Chondrocyte (in vitro differentiated cells): ENCODE data around the gene GRB10. TPM values are rescaled to one million over a fixed set of nuclear protein-coding genes. Genes with fewer than 3 reads are reported as not detected.

ENCODE experiments used
- DNase-seq: peaks from one replicate; pipeline ENCODE4 v3.0.0; 2021; ENCODE audit warnings: mixed read lengths, low spot score
- H3K27ac Mint-ChIP-seq: one replicate; pipeline ENCODE4 v1.8.0; 2021; ENCODE audit warnings: mild to moderate bottlenecking, moderate library complexity, mixed read lengths; ENCODE audit not compliant: unreplicated experiment
- H3K27me3 Mint-ChIP-seq: 2 replicates; pipeline ENCODE4 v1.8.0; 2021; ENCODE audit warnings: low read depth, mixed read lengths
- H3K36me3 Mint-ChIP-seq: 2 replicates; pipeline ENCODE4 v1.8.0; 2021; ENCODE audit warnings: low read depth, mixed read lengths
- H3K4me1 Mint-ChIP-seq: 2 replicates; pipeline ENCODE4 v1.8.0; 2021; ENCODE audit warnings: low read depth, mild to moderate bottlenecking, mixed read lengths
- H3K4me3 Mint-ChIP-seq: one replicate; pipeline ENCODE4 v1.8.0; 2021; ENCODE audit warnings: mild to moderate bottlenecking, moderate library complexity, mixed read lengths; ENCODE audit not compliant: unreplicated experiment
- H3K9me3 Mint-ChIP-seq: 2 replicates; pipeline ENCODE4 v1.8.0; 2021; ENCODE audit warnings: low read depth, mixed read lengths
- total RNA-seq: library from RNA; stranded (reverse); gene quantifications from 3 replicates; pipeline ENCODE4 v1.2.1, GENCODE V29; 2021
- TF ChIP-seq, protein P1 (sequence below): fragments of 200-600 bp; sonication (generic); IDR thresholded peaks from 2 replicates; pipeline ENCODE4 v1.5.0; 2021; ENCODE audit warnings: antibody characterized with exemption, mild to moderate bottlenecking, moderate library complexity

Gene GRB10
- total RNA-seq, 1 donor from 2014 or later = 73.7 TPM

DNA sequence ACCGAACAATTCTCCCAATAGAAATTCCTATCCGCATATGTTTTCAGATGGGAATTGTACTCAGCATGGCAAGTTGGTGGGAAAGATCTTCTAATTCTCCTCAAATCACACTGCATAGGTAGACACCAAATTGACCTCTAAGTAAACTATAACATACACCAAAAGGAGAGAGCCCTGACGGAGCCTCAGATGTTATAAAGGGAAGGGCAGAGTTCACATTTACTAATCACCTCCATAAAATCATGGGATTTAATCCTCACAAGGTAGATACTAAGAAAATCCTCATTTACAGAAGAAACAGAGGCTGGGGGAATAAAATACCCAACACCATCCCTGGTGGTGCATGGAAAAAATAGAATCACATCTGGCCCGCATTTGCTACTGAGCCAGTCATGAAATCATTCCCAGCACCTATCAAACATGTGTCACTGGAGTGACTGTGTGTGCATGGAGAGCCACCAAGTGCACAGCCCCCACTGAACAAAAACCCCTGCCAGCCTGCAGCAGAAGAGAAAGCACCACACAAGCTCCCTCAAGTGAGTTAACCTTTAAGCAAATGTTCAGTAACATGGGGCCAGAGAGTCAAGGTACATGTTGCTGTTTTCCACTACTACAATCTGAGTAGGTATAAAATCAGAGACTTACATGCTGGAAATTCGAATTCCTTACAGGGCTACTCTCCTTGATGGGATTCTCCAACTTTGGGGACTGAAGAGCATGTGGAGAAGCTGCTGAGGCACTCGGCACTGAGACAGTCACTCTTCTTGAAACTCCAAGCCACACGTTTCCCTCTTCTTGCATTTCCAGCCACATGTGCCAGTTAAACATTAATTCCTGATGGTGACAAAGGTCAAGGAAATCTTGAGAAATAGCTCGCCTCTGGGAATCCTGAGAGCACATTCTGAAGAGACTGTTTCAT is 217.8 kb downstream of the GRB10 start, which contains the start of gene DDC:
TSS of gene DDC (minus strand) at position 766 of the 919 bp plus-strand sequence. CDS start 21,320 bp downstream, outside the sequence.
- Mint-ChIP-seq H3K27me3 (peaks cover 49% of the 10 kb centered on the region), H3K27ac (no peak within 1 kb of the TSS)
- TF ChIP-seq, protein P1, sequence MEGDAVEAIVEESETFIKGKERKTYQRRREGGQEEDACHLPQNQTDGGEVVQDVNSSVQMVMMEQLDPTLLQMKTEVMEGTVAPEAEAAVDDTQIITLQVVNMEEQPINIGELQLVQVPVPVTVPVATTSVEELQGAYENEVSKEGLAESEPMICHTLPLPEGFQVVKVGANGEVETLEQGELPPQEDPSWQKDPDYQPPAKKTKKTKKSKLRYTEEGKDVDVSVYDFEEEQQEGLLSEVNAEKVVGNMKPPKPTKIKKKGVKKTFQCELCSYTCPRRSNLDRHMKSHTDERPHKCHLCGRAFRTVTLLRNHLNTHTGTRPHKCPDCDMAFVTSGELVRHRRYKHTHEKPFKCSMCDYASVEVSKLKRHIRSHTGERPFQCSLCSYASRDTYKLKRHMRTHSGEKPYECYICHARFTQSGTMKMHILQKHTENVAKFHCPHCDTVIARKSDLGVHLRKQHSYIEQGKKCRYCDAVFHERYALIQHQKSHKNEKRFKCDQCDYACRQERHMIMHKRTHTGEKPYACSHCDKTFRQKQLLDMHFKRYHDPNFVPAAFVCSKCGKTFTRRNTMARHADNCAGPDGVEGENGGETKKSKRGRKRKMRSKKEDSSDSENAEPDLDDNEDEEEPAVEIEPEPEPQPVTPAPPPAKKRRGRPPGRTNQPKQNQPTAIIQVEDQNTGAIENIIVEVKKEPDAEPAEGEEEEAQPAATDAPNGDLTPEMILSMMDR = no peak

DNA sequence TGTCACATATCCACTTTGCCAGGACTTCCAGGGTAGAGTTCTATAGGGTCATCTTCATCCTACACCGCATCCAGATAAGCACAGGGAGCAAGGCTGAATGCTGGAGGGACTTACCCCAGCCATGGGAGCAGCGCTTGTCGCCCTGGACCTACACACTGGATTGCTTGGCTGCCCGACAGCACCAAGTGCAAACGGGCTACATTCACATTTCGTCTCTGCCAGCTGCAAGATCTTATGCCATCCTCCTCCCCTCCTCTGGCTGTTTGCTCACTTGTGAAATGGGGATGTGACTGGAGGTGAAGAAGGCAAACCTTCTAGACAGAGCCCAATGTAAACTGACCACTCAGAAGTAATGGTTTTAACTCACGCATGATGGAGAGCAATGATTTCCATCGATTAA is 218.5 kb downstream of the GRB10 start:
- H3K36me3 Mint-ChIP-seq = no peaks in the 10 kb centered on the region
- H3K27me3 Mint-ChIP-seq = peaks cover 45% of the 10 kb centered on the region
- no peaks in the 10 kb centered on the region for H3K9me3 Mint-ChIP-seq
- TF ChIP-seq, protein P1 = no peak
- H3K4me3 Mint-ChIP-seq = no peak overlapping the region
- no peaks in the 10 kb centered on the region for H3K4me1 Mint-ChIP-seq
- no peak for DNase-seq
- H3K27ac Mint-ChIP-seq = no peak overlapping the region

More for the DNA sequence above, 217.8 kb downstream of the GRB10 start, which contains the start of gene DDC:
- Mint-ChIP-seq H3K9me3 (no peaks in the 10 kb centered on the region), H3K36me3 (no peaks in the 10 kb centered on the region), H3K4me1 (no peaks in the 10 kb centered on the region), H3K4me3 (no peak within 1 kb of the TSS)
- no peak for DNase-seq

DNA sequence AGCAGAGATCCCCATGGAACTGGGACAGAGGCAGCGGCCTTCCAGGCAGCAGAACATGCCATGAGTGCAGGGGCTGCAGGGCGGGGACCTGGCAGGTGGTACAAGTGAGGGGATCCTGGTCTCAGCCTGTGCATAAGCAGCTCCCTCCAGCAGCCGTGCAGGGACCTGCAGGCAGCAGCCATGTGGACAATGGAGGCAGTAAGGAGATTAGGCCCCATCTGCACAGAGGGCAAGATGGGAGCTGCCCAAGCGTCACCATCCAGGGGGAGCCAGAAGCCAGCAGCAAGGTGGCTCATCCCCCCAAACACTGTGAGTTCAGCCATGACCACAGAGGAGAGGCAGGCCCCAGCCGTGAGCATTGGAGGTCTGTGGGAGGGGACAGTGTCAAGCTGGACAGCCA is 220.6 kb downstream of the GRB10 start:
- no peaks in the 10 kb centered on the region for H3K36me3 Mint-ChIP-seq
- H3K4me3 Mint-ChIP-seq = no peak overlapping the region
- TF ChIP-seq, protein P1 = no peak
- H3K9me3 Mint-ChIP-seq = no peaks in the 10 kb centered on the region
- DNase-seq = no peak
- no peaks in the 10 kb centered on the region for H3K4me1 Mint-ChIP-seq
- peaks cover 61% of the 10 kb centered on the region for H3K27me3 Mint-ChIP-seq
- no peak overlapping the region for H3K27ac Mint-ChIP-seq

DNA sequence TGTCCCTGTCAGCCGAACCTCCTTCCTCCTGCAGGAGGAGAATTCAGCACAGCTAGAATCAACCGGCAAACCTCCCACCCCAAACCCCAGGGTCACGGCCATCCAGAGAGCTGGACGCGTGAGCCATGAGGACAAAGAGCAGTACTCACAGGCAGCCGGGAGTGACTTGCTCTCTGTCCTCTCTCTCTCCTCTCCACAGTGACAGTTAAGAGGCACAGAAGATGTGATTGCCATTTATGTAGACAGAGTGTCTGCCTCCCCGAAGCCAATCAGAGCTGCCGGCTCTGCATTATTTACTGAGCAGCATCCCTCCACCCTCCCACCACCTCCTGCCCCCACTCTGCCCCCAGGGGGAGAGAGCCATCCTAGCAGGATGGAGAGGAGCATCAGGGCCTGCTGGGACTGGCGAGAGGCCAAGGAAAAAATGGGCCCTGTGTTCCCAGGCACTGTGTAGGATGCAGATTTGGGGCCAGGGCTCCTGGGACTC is 221.8 kb downstream of the GRB10 start:
- no peak overlapping the region for H3K4me3 Mint-ChIP-seq
- DNase-seq = no peak
- H3K27me3 Mint-ChIP-seq = peaks cover 66% of the 10 kb centered on the region
- H3K36me3 Mint-ChIP-seq = no peaks in the 10 kb centered on the region
- H3K9me3 Mint-ChIP-seq = no peaks in the 10 kb centered on the region
- no peak overlapping the region for H3K27ac Mint-ChIP-seq
- TF ChIP-seq, protein P1 = no peak
- H3K4me1 Mint-ChIP-seq = no peaks in the 10 kb centered on the region

DNA sequence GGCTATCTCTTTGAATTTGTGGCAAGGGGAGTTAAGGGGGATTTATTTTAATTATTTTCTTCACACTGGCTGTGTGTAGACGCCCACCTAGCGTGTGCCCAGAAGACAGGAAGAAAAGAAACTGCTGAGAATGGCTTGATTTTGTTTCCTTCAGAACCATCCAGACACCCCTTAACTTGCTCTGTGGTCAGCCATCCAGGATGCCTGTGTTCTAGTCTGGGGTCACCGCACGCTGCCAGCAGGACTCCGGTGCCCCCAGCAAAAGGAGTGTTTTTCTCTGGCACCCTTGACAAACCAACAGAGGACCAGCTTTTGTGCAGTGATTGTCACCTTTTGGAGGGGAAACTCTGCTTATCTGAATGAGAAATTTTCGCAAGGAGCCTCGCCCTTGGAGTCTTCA is 222.8 kb downstream of the GRB10 start:
- Mint-ChIP-seq H3K27ac (no peak overlapping the region), H3K9me3 (no peaks in the 10 kb centered on the region), H3K4me3 (no peak overlapping the region), H3K27me3 (peaks cover 62% of the 10 kb centered on the region), H3K4me1 (no peaks in the 10 kb centered on the region), H3K36me3 (no peaks in the 10 kb centered on the region)
- TF ChIP-seq, protein P1 = no peak
- no peak for DNase-seq
